ENCODE results near the gene SYNPO2.

The SYNPO2 gene

DNA sequence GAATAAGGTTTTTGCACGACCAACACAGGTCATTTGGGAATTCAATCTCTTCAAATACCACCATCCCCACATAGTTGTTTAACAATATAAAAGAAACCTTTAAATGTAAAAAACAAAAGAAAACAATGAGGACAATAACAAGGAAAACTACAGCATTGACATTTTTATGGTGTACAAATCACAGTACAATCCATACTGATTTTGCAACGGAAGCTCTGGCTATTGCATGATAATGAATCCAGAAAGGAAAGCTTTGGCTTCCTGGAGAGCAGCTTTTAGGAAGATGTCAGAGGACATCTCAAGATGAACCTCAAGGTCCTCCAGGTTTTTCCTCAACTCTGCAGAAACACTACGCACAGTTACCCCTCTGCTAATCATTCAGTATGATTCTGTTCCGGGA, 135.4 kb downstream of the SYNPO2 start:
- H3K9me3 Mint-ChIP-seq, result no peaks in the 10 kb centered on the region
- H3K27ac Mint-ChIP-seq, result no peak overlapping the region
- no peaks in the 10 kb centered on the region for H3K36me3 Mint-ChIP-seq
- no peaks in the 10 kb centered on the region for H3K4me1 Mint-ChIP-seq
- H3K27me3 Mint-ChIP-seq, result peaks cover 4 to 16% of the 10 kb centered on the region in 2 donors
- DNase-seq, result no peak
- no peak overlapping the region for H3K4me3 Mint-ChIP-seq
- no peak for ATAC-seq (replicated peaks)

DNA sequence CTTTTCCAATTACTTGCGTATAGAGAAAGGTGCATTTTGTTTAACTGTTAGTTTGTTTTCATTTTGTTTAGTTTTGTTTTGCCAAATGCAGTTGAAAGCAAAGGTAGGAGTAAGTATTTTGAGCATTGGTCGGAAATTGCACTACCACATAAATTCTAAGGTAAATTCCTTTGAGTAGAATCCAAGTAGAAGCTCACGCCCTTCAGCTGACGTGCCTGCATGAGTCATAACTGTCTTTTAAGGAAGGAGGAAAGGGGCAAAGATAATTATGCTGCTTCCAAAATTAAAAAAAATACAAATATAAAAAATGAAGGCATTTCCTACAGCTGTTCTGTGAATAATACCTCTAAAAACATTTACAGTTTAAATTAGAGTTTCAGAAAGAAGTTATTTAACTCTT, 136.8 kb downstream of the SYNPO2 start:
- H3K36me3 Mint-ChIP-seq, result no peaks in the 10 kb centered on the region
- peaks cover 9 to 23% of the 10 kb centered on the region in 2 donors for H3K27me3 Mint-ChIP-seq
- H3K9me3 Mint-ChIP-seq, result no peaks in the 10 kb centered on the region
- no peak for DNase-seq
- no peak overlapping the region for H3K4me3 Mint-ChIP-seq
- H3K27ac Mint-ChIP-seq, result no peak overlapping the region
- ATAC-seq (replicated peaks), result no peak
- no peaks in the 10 kb centered on the region for H3K4me1 Mint-ChIP-seq

DNA sequence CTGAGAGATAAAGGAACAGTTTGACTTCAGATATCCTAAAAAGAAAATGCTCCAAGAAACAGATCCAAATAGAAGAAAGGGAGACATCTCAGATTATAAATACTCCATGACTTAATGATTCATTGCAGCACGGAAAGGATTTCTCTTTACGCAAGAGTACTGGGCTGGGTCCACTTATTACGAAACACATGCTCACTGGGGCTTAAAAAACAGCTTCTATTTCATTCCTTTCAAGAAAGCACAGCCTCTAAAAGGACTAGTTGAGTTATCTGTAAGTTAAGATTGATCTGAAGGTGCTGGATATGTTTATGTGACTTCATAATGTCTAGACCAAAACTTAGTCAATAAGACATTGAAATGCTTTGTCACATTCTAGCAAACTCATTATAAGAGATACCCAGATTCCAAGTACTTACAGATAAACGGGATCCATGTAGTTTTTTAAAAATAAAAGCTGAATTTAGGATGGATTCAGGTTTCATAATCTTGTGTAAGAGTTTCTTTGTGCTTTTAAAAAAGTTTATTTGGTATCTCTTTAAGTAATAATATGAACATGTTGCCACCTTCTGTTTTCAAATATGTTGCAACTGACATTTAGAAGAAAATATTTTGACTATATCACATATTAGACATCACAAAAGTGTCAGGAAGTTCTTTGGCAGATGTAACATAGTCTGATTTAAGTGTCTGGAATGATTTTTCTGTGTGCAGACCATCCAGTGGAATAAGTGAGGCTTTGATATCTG, 137.4 kb downstream of the SYNPO2 start:
- no peaks in the 10 kb centered on the region for H3K36me3 Mint-ChIP-seq
- H3K27ac Mint-ChIP-seq, result no peak overlapping the region
- H3K4me1 Mint-ChIP-seq, result no peaks in the 10 kb centered on the region
- no peaks in the 10 kb centered on the region for H3K9me3 Mint-ChIP-seq
- DNase-seq (no peak), ATAC-seq (replicated peaks) (no peak)
- peaks cover 16 to 23% of the 10 kb centered on the region in 2 donors for H3K27me3 Mint-ChIP-seq
- no peak overlapping the region for H3K4me3 Mint-ChIP-seq

DNA sequence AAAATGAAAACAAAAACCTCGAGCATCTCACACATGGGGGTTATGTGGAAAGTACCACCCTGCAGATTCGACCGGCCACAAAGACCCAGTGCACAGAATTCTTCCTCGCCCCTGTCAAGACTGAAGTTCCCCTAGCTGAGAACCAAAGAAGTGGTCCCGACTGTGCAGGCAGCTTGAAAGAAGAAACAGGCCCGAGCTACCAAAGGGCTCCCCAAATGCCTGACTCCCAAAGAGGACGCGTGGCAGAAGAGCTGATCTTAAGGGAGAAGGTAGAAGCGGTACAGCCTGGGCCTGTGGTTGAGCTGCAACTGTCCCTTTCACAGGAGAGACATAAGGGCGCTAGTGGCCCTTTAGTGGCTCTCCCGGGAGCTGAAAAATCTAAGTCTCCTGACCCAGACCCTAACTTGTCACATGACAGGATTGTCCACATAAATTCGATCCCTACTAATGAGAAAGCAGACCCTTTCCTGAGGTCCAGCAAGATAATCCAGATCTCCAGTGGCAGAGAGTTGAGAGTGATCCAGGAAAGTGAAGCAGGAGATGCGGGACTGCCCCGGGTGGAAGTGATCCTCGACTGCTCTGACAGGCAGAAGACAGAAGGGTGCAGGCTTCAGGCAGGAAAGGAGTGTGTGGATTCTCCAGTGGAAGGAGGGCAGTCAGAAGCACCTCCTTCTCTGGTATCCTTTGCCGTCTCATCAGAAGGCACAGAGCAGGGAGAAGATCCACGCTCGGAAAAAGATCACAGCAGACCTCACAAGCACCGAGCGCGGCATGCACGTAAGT, 138.2 kb downstream of the SYNPO2 start:
- ATAC-seq (replicated peaks) (no peak), DNase-seq (no peak)
- H3K27ac Mint-ChIP-seq, result no peak overlapping the region
- no peaks in the 10 kb centered on the region for H3K9me3 Mint-ChIP-seq
- H3K4me1 Mint-ChIP-seq, result no peaks in the 10 kb centered on the region
- peaks cover 17 to 23% of the 10 kb centered on the region in 2 donors for H3K27me3 Mint-ChIP-seq
- H3K4me3 Mint-ChIP-seq, result no peak overlapping the region
- H3K36me3 Mint-ChIP-seq, result no peaks in the 10 kb centered on the region

DNA sequence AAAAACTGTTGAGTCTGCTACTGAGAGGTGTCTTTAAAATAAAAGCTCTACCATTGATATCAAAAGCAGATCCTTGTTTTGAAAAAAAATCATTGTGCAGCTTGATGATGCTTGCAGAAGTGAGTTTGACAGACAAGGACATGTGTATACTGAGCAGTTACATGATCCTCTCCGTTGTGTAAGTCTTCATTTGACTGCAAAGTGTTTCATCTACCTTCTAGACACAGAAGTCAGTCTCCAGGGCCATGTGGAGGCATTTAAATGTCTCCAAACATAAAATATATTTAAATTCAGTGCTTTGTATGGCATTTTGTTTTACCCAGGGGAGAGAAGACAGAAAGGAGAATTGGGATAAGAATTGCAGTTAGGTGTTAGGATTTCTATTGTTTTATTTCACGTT, 139.2 kb downstream of the SYNPO2 start:
- no peak for DNase-seq
- ATAC-seq (replicated peaks), result no peak
- Mint-ChIP-seq H3K36me3 (no peaks in the 10 kb centered on the region), H3K27ac (no peak overlapping the region), H3K4me1 (no peaks in the 10 kb centered on the region), H3K9me3 (no peaks in the 10 kb centered on the region), H3K27me3 (peaks cover 17 to 22% of the 10 kb centered on the region in 2 donors), H3K4me3 (no peak overlapping the region)

DNA sequence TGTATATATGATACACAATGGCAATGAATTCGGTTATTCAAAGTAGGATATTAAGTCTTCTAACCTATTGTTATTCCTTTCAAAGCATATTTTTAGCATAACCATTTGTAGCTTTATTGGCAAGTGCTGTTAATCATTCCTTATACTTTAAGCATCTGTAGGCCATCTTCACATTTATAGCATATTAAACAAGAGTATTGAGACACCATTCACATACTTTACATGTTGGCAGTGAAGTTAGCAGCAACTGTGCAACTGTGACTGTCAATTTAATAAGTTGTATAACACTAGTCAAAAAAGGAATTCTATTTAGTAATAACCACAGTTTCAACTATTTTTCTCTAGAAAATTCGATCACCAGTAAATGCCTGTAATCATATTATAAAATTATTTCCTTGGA, 139.6 kb downstream of the SYNPO2 start:
- H3K4me3 Mint-ChIP-seq, result no peak overlapping the region
- no peaks in the 10 kb centered on the region for H3K36me3 Mint-ChIP-seq
- H3K4me1 Mint-ChIP-seq, result no peaks in the 10 kb centered on the region

DNA sequence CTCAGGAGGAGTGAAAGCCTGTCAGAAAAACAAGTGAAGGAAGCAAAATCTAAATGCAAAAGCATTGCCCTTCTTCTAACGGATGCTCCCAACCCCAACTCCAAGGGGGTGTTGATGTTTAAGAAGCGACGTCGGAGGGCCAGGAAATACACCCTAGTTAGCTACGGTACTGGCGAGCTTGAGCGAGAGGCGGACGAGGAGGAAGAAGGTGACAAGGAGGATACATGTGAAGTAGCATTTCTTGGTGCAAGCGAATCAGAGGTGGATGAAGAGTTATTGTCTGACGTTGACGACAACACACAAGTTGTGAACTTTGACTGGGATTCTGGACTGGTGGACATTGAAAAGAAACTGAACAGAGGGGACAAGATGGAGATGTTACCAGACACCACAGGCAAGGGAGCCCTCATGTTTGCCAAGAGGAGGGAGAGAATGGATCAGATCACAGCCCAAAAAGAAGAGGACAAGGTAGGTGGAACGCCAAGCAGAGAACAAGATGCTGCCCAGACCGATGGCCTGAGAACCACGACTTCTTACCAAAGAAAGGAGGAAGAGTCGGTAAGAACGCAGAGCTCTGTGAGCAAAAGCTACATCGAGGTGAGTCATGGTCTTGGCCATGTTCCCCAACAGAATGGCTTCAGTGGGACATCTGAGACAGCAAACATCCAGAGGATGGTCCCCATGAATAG, 141.3 kb downstream of the SYNPO2 start:
- Mint-ChIP-seq H3K27me3 (peaks cover 16 to 22% of the 10 kb centered on the region in 2 donors), H3K27ac (no peak overlapping the region), H3K36me3 (no peaks in the 10 kb centered on the region), H3K4me1 (no peaks in the 10 kb centered on the region), H3K4me3 (no peak overlapping the region), H3K9me3 (no peaks in the 10 kb centered on the region)
- DNase-seq (no peak), ATAC-seq (replicated peaks) (no peak)

More for the DNA sequence above, 139.6 kb downstream of the SYNPO2 start:
- DNase-seq (no peak), ATAC-seq (replicated peaks) (no peak)
- Mint-ChIP-seq H3K27ac (no peak overlapping the region), H3K27me3 (peaks cover 17% of the 10 kb centered on the region in 2 donors), H3K9me3 (no peaks in the 10 kb centered on the region)

DNA sequence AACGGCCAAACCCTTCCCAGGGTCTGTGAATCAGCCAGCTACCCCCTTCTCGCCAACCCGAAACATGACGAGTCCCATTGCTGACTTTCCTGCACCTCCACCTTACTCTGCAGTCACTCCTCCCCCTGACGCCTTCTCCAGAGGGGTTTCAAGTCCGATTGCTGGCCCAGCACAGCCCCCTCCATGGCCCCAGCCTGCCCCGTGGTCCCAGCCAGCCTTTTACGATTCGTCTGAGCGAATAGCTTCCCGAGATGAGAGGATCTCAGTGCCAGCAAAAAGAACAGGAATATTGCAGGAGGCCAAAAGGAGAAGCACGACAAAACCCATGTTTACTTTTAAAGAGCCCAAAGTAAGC, 141.9 kb downstream of the SYNPO2 start:
- Mint-ChIP-seq H3K9me3 (no peaks in the 10 kb centered on the region), H3K27ac (no peak overlapping the region), H3K4me3 (no peak overlapping the region), H3K27me3 (peaks cover 16 to 22% of the 10 kb centered on the region in 2 donors), H3K36me3 (no peaks in the 10 kb centered on the region), H3K4me1 (no peaks in the 10 kb centered on the region)
- ATAC-seq (replicated peaks) (no peak), DNase-seq (no peak)

DNA sequence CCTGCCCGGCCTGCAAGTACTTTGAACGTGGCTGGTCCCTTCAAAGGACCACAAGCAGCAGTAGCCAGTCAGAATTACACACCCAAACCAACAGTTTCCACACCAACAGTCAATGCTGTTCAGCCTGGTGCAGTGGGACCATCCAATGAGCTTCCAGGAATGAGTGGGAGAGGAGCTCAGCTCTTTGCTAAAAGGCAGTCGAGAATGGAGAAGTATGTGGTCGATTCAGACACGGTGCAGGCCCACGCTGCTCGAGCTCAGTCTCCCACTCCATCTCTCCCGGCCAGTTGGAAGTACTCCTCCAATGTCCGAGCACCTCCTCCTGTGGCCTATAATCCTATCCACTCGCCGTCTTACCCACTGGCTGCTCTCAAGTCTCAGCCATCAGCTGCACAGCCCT, 142.6 kb downstream of the SYNPO2 start:
- Mint-ChIP-seq H3K36me3 (no peaks in the 10 kb centered on the region), H3K27me3 (peaks cover 16 to 22% of the 10 kb centered on the region in 2 donors), H3K4me3 (no peak overlapping the region), H3K9me3 (no peaks in the 10 kb centered on the region), H3K27ac (no peak overlapping the region), H3K4me1 (no peaks in the 10 kb centered on the region)
- no peak for DNase-seq
- ATAC-seq (replicated peaks), result no peak

DNA sequence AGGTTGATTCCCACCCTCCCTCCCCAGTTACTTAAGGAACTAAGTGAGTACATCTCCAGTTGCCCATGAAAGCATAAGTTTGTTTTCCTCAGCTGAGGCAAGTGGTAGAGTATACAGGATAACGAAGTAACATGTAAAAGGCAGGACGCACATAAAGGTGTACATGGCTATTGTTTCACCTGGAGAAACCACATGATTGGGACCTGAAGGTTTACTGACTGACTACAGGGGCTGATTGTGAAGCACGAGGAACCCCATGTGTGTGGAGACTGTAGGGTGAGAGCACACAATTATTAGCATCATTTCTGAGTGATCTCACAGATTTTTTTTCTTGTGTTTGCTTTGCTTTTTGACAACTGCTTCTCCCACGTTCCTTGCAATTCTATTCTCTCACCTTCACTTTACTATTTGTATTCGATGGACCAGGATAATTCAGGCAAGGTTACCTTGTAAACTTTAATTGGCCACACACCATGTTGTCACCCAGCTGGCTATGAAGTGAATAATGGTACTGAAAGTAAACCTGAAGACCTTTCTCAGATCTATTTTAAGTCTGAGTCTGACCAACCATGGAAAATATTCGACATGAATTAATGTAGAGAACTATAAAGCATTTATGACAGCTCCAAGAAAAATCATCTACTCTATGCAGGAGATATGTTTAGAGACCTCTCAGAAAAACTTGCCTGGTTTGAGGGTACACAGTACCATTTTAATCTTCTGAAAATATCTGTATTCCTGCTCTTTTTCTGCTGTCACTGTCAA, 144.4 kb downstream of the SYNPO2 start:
- no peaks in the 10 kb centered on the region for H3K4me1 Mint-ChIP-seq
- DNase-seq, result no peak
- H3K4me3 Mint-ChIP-seq, result no peak overlapping the region
- no peaks in the 10 kb centered on the region for H3K9me3 Mint-ChIP-seq
- H3K27ac Mint-ChIP-seq, result no peak overlapping the region
- peaks cover 7 to 18% of the 10 kb centered on the region in 2 donors for H3K27me3 Mint-ChIP-seq
- no peak for ATAC-seq (replicated peaks)
- no peaks in the 10 kb centered on the region for H3K36me3 Mint-ChIP-seq

DNA sequence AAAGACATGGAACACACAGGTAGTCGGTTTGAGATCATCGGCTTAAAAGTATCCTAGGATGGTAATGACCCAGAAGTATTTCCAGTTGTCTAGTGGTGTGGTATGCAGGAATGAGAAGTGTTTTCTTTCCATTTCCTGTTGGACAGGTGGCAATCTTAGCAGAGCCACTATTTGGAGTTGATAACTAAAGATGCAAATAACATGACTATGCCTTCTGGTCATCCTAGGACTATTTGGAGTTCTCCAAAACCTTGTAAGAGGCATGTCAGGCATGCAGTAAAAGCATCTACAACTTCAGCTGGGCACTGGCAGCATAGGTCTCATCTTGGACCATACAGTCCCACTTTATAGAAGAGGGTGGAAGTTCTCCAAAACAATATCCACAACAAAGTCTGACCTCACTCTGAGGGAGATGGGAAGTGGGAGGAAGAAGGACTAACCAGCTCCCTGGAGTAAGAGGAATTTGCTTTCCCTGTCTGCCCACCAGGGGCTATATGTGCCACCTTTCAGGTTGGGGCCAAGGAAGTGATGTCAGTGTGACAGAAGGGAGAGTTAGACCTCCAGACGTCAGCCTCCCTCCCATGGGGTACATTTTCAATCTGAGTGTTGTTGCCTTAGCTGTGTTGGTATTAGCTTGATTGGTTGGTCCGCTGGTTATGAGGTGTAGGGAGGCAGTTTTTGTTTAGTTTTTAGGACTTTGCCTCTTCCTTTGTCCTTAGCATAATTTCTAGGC, 145.8 kb downstream of the SYNPO2 start:
- ATAC-seq (replicated peaks), result no peak
- no peaks in the 10 kb centered on the region for H3K36me3 Mint-ChIP-seq

DNA sequence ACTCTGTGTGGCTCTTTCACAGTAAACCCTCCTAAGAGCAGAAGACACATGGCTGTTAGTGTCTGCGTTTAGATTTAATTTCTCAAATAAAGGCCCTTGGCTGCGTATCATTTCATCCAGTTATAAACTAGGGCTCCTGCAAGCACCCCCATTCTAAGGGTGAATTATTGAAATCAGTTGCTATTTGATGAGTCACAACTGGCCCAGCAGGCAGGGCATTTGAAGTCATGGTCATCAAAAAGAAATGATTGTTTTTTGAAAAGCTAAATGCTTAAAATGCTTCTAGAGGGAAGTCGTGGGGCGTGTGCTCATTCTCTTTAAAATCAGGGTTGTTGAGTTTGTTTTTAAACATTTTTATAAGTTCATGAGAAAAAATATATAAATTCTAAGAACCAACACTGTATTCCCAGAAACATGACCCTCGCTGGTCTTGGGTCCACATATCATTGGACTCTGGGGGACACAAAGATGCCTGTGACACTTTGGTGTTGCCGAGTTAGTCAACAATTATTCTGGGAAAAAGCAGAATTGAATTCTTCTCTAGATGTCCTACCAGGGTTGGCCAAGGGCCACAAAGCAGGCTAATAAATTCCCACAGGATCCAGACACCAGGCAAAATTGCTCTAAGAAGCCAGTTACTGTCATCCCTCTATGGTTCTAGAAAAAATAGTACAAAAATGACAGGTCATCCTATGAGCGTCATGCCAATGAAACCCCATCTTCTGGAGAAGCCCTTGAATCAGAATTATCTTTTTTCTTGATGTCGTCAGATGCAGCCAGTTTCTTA, 147.5 kb downstream of the SYNPO2 start:
- Mint-ChIP-seq H3K4me3 (no peak overlapping the region), H3K9me3 (no peaks in the 10 kb centered on the region)

More for the DNA sequence above, 145.8 kb downstream of the SYNPO2 start:
- no peak for DNase-seq
- Mint-ChIP-seq H3K4me1 (no peaks in the 10 kb centered on the region), H3K27me3 (peaks cover 7 to 18% of the 10 kb centered on the region in 2 donors), H3K4me3 (no peak overlapping the region), H3K27ac (no peak overlapping the region), H3K9me3 (no peaks in the 10 kb centered on the region)

DNA sequence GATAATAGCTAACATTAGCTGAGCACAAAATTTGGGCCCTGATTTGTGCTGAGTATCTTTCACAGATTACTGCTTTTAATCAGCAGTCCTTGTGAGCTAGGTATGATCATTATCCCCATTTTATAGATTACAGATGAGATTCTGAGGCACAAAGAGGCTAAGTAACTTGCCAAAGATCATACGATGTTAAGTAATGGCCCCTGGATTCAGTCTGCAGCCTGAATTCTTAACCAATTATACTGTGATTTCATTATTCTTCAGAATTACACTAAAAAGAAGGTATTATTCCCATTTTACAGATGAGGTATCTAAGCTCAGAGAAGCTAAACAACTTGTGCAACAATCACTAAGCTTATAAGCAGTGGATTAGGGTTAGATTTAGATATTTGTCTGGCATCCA, 149.1 kb downstream of the SYNPO2 start:
- Mint-ChIP-seq H3K27ac (no peak overlapping the region), H3K4me1 (no peaks in the 10 kb centered on the region), H3K4me3 (no peak overlapping the region), H3K27me3 (peaks cover 0 to 5% of the 10 kb centered on the region in 2 donors), H3K9me3 (no peaks in the 10 kb centered on the region), H3K36me3 (no peaks in the 10 kb centered on the region)
- DNase-seq (no peak), ATAC-seq (replicated peaks) (no peak)

More for the DNA sequence above, 147.5 kb downstream of the SYNPO2 start:
- Mint-ChIP-seq H3K27me3 (peaks cover 0 to 6% of the 10 kb centered on the region in 2 donors), H3K4me1 (no peaks in the 10 kb centered on the region), H3K27ac (no peak overlapping the region), H3K36me3 (no peaks in the 10 kb centered on the region)
- DNase-seq (no peak), ATAC-seq (replicated peaks) (no peak)

Data from stimulated activated naive B cell treated with anti-CD40 and anti-IgM and Interleukin-4, amounts not matched to agents 10 μg/mL and 1 μg/mL and 100 μg/mL, for 72 hours (primary cell).